ENCODE results near the gene PROSER2.

GRCh38 chr10:11891776-11892486 is 68.8 kb downstream of the PROSER2 start:
- TF ChIP-seq GATA3 (IDR thresholded peaks at IDR 0.05; ENCODE audit: low read depth, low read length) (no peak), GATA2 (IDR thresholded peaks at IDR 0.05; ENCODE audit: low read depth, low read length) (no peak)
